Cardiac ventricle fibroblast (primary cell): ENCODE measurements around the gene UBE2J2. TPM values are rescaled to one million over a fixed set of nuclear protein-coding genes. Genes with fewer than 3 reads are reported as not detected.

Source experiments
- total RNA-seq: library from RNA; depleted of rRNA; stranded (reverse); fragments of >200 nt; gene quantifications from 2 replicates; pipeline ENCODE4 v1.2.3, GENCODE V29; 2015

Gene UBE2J2
- total RNA-seq: 37.2 and 39.1 TPM in 2 replicates

GRCh38 chr1:1273512-1274298 is at the start of gene UBE2J2:
UBE2J2 (minus strand) TSS chr1:1273854; CDS start chr1:1267992, 5,862 bp downstream.

GRCh38 chr1:1307923-1308755 is 34.5 kb upstream of the UBE2J2 start, which contains the start of the genes ACAP3 and PUSL1:
ACAP3 (minus strand) TSS chr1:1307930; CDS start chr1:1307815, 115 bp downstream.
PUSL1 (plus strand) TSS chr1:1308597; CDS start chr1:1308644, 47 bp downstream.

GRCh38 chr1:1246577-1247340 is 26.9 kb downstream of the UBE2J2 start, which contains the start of gene C1QTNF12:
C1QTNF12 (minus strand) TSS chr1:1246722; CDS start chr1:1246690, 32 bp downstream.

GRCh38 chr1:1232208-1232795 is 41.4 kb downstream of the UBE2J2 start, which contains the start of gene B3GALT6:
B3GALT6 (plus strand) TSS chr1:1232237; CDS start chr1:1232279, 42 bp downstream.

GRCh38 chr1:1231400-1232207 is 42.0 kb downstream of the UBE2J2 start, which contains the start of gene SDF4:
SDF4 (minus strand) TSS chr1:1232001; CDS start chr1:1228772, 3,229 bp downstream.

GRCh38 chr1:1213345-1214265 is 60.0 kb downstream of the UBE2J2 start, which contains the start of gene TNFRSF4:
TNFRSF4 (minus strand) TSS chr1:1214153; CDS start chr1:1214127, 26 bp downstream.

GRCh38 chr1:1206376-1206965 is 67.2 kb downstream of the UBE2J2 start, which contains the start of gene TNFRSF18:
TNFRSF18 (minus strand) TSS chr1:1206592; CDS start chr1:1206571, 21 bp downstream.

Other genes with a start within 250 kb of the UBE2J2 start
- not detected in 2 replicates for gene RNF223, start 199.5 kb downstream of the UBE2J2 start, total RNA-seq
- gene C1orf159, start 157.8 kb downstream of the UBE2J2 start, total RNA-seq: 5.5 and 11.3 TPM in 2 replicates
- not detected in 2 replicates for gene TTLL10, start 100.0 kb downstream of the UBE2J2 start, total RNA-seq
- 4.1 TPM in 1 of 2 replicates, not detected in the other for gene TNFRSF18, start 67.3 kb downstream of the UBE2J2 start, total RNA-seq
- gene TNFRSF4, start 59.7 kb downstream of the UBE2J2 start, total RNA-seq: 3.3 and 5.9 TPM in 2 replicates
- 201 and 230 TPM in 2 replicates for gene SDF4, start 41.9 kb downstream of the UBE2J2 start, total RNA-seq
- 32.1 and 35.6 TPM in 2 replicates for gene B3GALT6, start 41.6 kb downstream of the UBE2J2 start, total RNA-seq
- 0.25 and 0.93 TPM in 2 replicates for gene C1QTNF12, start 27.1 kb downstream of the UBE2J2 start, total RNA-seq
- 0.44 and 1.2 TPM in 2 replicates for gene SCNN1D, start 6.6 kb upstream of the UBE2J2 start, total RNA-seq
- 24.8 and 30.2 TPM in 2 replicates for gene ACAP3, start 34.1 kb upstream of the UBE2J2 start, total RNA-seq
- gene PUSL1, start 34.7 kb upstream of the UBE2J2 start, total RNA-seq: 32.4 and 33.3 TPM in 2 replicates
- gene INTS11, start 50.8 kb upstream of the UBE2J2 start, total RNA-seq: 55.9 and 57.5 TPM in 2 replicates
- gene CPTP, start 50.9 kb upstream of the UBE2J2 start, total RNA-seq: 23.7 and 25.1 TPM in 2 replicates
- gene TAS1R3, start 57.4 kb upstream of the UBE2J2 start, total RNA-seq: 0.06 TPM in 1 of 2 replicates, not detected in the other
- 34.1 and 38.3 TPM in 2 replicates for gene DVL1, start 75.6 kb upstream of the UBE2J2 start, total RNA-seq
- 630 and 641 TPM in 2 replicates for gene MXRA8, start 84.7 kb upstream of the UBE2J2 start, total RNA-seq
- 105 and 109 TPM in 2 replicates for gene AURKAIP1, start 101.4 kb upstream of the UBE2J2 start, total RNA-seq
- gene CCNL2, start 125.5 kb upstream of the UBE2J2 start, total RNA-seq: 119 and 121 TPM in 2 replicates
- 91.9 and 98.0 TPM in 2 replicates for gene MRPL20, start 133.4 kb upstream of the UBE2J2 start, total RNA-seq
- gene ANKRD65, start 147.4 kb upstream of the UBE2J2 start, total RNA-seq: 0.20 and 1.00 TPM in 2 replicates
- gene VWA1, start 161.8 kb upstream of the UBE2J2 start, total RNA-seq: 6.9 and 14.0 TPM in 2 replicates
- not detected in 2 replicates for gene ATAD3C, start 175.8 kb upstream of the UBE2J2 start, total RNA-seq
- gene ATAD3B, start 197.9 kb upstream of the UBE2J2 start, total RNA-seq: 8.6 and 9.3 TPM in 2 replicates
- gene ATAD3A, start 238.3 kb upstream of the UBE2J2 start, total RNA-seq: 19.9 and 27.5 TPM in 2 replicates